Measurements from ENCODE around the gene RMDN2. TPM values are rescaled to one million over a fixed set of nuclear protein-coding genes. Genes with fewer than 3 reads are reported as not detected.

The RMDN2 gene
- total and polyA plus RNA-seq, 9 of the 15 experiments (the other 6 are each of a cell fraction or from before 2014, with no cell fraction given) = 1.5 to 4.3 (median 2.3) TPM

- intact Hi-C loops (cut with micrococcal nuclease) = no loop called here
- TF ChIP-seq TRIM24 (IDR thresholded peaks at IDR 0.05) (no peak), ZNF140 (CRISPR knock-in tag; IDR thresholded peaks at IDR 0.05) (no peak), ZNF512 (tag; IDR thresholded peaks at IDR 0.05) (no peak), EZH2 (IDR thresholded peaks at IDR 0.05; ENCODE audit: borderline replicate concordance, low read depth, low read length) (no peak), SREBF2 (CRISPR knock-in tag; IDR thresholded peaks at IDR 0.05) (no peak), XRCC5 (IDR thresholded peaks at IDR 0.05; ENCODE audit: low read depth, low read length) (no peak), SRSF1 (IDR thresholded peaks at IDR 0.05; ENCODE audit: low read depth, low read length) (no peak), ESRRB (CRISPR knock-in tag; IDR thresholded peaks at IDR 0.05; ENCODE audit: borderline replicate concordance) (no peak), ZNF764 (CRISPR knock-in tag; IDR thresholded peaks at IDR 0.05; ENCODE audit: low read depth) (no peak)
- POLR2A ChIA-PET = no interaction called here
Measured at GRCh38 chr2:37975808-37976207, 50.7 kb downstream of the RMDN2 start.

More at GRCh38 chr2:37975808-37976207, 50.7 kb downstream of the RMDN2 start:
- no peak overlapping the region for H2AFZ ChIP-seq (ENCODE audit: low read depth, low read length)
- FAIRE-seq (no peak), DNase-seq (ENCODE audit: extremely low read depth in 1 of 4, low spot score in 3 of 4) (no peak), ATAC-seq (no peak)
- H3K36me3 ChIP-seq (ENCODE audit: control insufficient read depth, insufficient read depth, low read length) = no peaks in the 10 kb centered on the region
- no peaks in the 10 kb centered on the region for H3K9me3 ChIP-seq (replicated peaks; ENCODE audit: control insufficient read depth, insufficient read depth, low read depth, low read length)
- H3K27ac ChIP-seq (ENCODE audit: extremely low read depth, low read depth, low read length) = no peak overlapping the region
- H4K20me1 ChIP-seq (replicated peaks; ENCODE audit: control insufficient read depth, insufficient read depth, low read length) = no peaks in the 10 kb centered on the region
- CTCF ChIA-PET (ENCODE audit: low intra/inter-chr PET ratio) = no interaction called here
- no peaks in the 10 kb centered on the region; a peak in 1 of 5 replicates for H3K27me3 ChIP-seq (ENCODE audit: control insufficient read depth in 2 of 2, insufficient read depth in 2 of 2, low read length in 2 of 2)
- H3K4me1 ChIP-seq (replicated peaks in 1 of 2; ENCODE audit: control insufficient read depth in 2 of 2, insufficient read depth in 2 of 2, low read length in 2 of 2) = no peaks in the 10 kb centered on the region
- no peak overlapping the region for H3K4me3 ChIP-seq
- WGBS (ENCODE audit: insufficient coverage, low coverage, missing lambda C conversion rate) = 3% methylated on average over 2 of the region's 2 CpGs
- H3K9ac ChIP-seq (ENCODE audit: insufficient read depth in 1 of 2, low read depth in 2 of 2, low read length in 2 of 2) = no peak overlapping the region
- no peaks in the 10 kb centered on the region for H3K79me2 ChIP-seq (ENCODE audit: control insufficient read depth, insufficient read depth, low read length)
- in situ Hi-C loops (cut with MboI) = loop anchor here (10.0 to 25.0 kb wide), 2 partner anchors 279 to 761 kb away; no protein-coding TSS in a partner anchor
- BruUV-seq (replicated peaks) = no TSS peak
- no peak overlapping the region for H3K4me2 ChIP-seq (ENCODE audit: insufficient read depth, low read length)
- no peaks in the 10 kb centered on the region for H3K9me1 ChIP-seq (ENCODE audit: control insufficient read depth, insufficient read depth, low read length)

Data from K562 (cell line).